Renal cortical epithelial cell (primary cell): ENCODE results near the gene KIF4B. TPM values are rescaled to one million over a fixed set of nuclear protein-coding genes. Genes with fewer than 3 reads are reported as not detected.

Source experiments
- DNase-seq: peaks from one replicate; pipeline ENCODE4 v3.0.0-alpha.2; 2011; ENCODE audit warnings: low read depth
- total RNA-seq: library from RNA; depleted of rRNA; stranded (reverse); fragments of >200 nt; gene quantifications from 2 replicates; pipeline ENCODE4 v1.2.3, GENCODE V29; 2014

Gene KIF4B
- total RNA-seq, 1 donor from 2014 or later: 0.05 TPM

- no peak for DNase-seq
Measured at GRCh38 chr5:155052532-155052931, 39.0 kb downstream of the KIF4B start.

GRCh38 chr5:155053501-155053900, 39.9 kb downstream of the KIF4B start:
- DNase-seq: peak; percentile 5

- no peak for DNase-seq
Measured at GRCh38 chr5:155056644-155057269, 43.2 kb downstream of the KIF4B start.

- DNase-seq: no peak
Measured at GRCh38 chr5:155057626-155058025, 44.1 kb downstream of the KIF4B start.

- DNase-seq: no peak
Measured at GRCh38 chr5:155064580-155064979, 51.0 kb downstream of the KIF4B start.

- DNase-seq: no peak
Measured at GRCh38 chr5:155066886-155067595, 53.5 kb downstream of the KIF4B start.

Other genes with a start within 250 kb of the KIF4B start
- gene FAXDC2, start 163.2 kb upstream of the KIF4B start, total RNA-seq: 4.2 TPM in 1 of 2 replicates, not detected in the other
- gene CNOT8, start 155.1 kb upstream of the KIF4B start, total RNA-seq: 87.3 and 105 TPM in 2 replicates
- gene GEMIN5, start 75.5 kb upstream of the KIF4B start, total RNA-seq: 10.6 and 21.5 TPM in 2 replicates
- 17.6 and 36.6 TPM in 2 replicates for gene MRPL22, start 72.7 kb upstream of the KIF4B start, total RNA-seq